Activated T-cell treated with anti-CD3 and anti-CD28 coated beads, Interleukin-2, amount 50 U/mL, for 1 hour (primary cell): ENCODE measurements around the gene RASSF7.

Experiments used
- DNase-seq: peaks from one replicate; pipeline ENCODE4 v3.0.0-alpha.2; 2020

Gene RASSF7

GRCh38 chr11:553083-553987 lies 7.4 kb upstream of the RASSF7 start:
- no peak for DNase-seq

- DNase-seq: no peak
These were observed 6.8 kb upstream of the RASSF7 start for GRCh38 chr11:553988-554340.

- DNase-seq: peak; percentile 80
These were observed 6.1 kb upstream of the RASSF7 start for GRCh38 chr11:554428-555226.

GRCh38 chr11:555227-555779 lies 5.5 kb upstream of the RASSF7 start:
- no peak for DNase-seq

- DNase-seq: peak; percentile 56
These were observed 4.7 kb upstream of the RASSF7 start for GRCh38 chr11:555780-556661.

- no peak for DNase-seq
These were observed 4.0 kb upstream of the RASSF7 start for GRCh38 chr11:556662-557256.

GRCh38 chr11:557328-558132 lies 3.2 kb upstream of the RASSF7 start:
- DNase-seq: peak; percentile 22

GRCh38 chr11:558503-558902 lies 2.3 kb upstream of the RASSF7 start:
- peak; percentile 20 for DNase-seq

- DNase-seq: peak; percentile 29
These were observed 1.6 kb upstream of the RASSF7 start for GRCh38 chr11:559020-559620.

GRCh38 chr11:559712-560304 lies 962 bp upstream of the RASSF7 start:
- no peak for DNase-seq

- DNase-seq: no peak
These were observed 606 bp downstream of the RASSF7 start for GRCh38 chr11:561148-562003.

GRCh38 chr11:562046-562645 lies 1.4 kb downstream of the RASSF7 start:
- no peak for DNase-seq

- no peak for DNase-seq
These were observed 2.5 kb downstream of the RASSF7 start for GRCh38 chr11:563066-563811.

- DNase-seq: peak; percentile 17
These were observed 3.2 kb downstream of the RASSF7 start for GRCh38 chr11:563812-564578.

- peak; percentile 17 for DNase-seq
These were observed 5.2 kb downstream of the RASSF7 start for GRCh38 chr11:565921-566509.

- peak; percentile 24 for DNase-seq
These were observed 6.3 kb downstream of the RASSF7 start for GRCh38 chr11:567011-567628.
